Uterus (tissue), 2 donors: ENCODE results near the gene ROPN1B.

ENCODE experiments used
- POLR2A ChIP-seq, 2 donors: fragments of 450-650 bp; IDR thresholded peaks; one replicate each; pipeline ENCODE4 v1.6.1; 2016; ENCODE audit warnings: antibody characterized with exemption in 2 of 2, mild to moderate bottlenecking in 1 of 2, moderate library complexity in 1 of 2
- TF ChIP-seq, protein P1 (sequence below), 4 experiments: fragments of 200-600 bp in 2 of 4; fragments of 450-650 bp in 2 of 4; sonication (generic) in 2 of 4; IDR thresholded peaks; one replicate each; pipeline ENCODE4 v1.5.1; 2016 to 2019; ENCODE audit warnings: antibody characterized with exemption in 4 of 4, mild to moderate bottlenecking in 2 of 4, moderate library complexity in 1 of 4

DNA sequence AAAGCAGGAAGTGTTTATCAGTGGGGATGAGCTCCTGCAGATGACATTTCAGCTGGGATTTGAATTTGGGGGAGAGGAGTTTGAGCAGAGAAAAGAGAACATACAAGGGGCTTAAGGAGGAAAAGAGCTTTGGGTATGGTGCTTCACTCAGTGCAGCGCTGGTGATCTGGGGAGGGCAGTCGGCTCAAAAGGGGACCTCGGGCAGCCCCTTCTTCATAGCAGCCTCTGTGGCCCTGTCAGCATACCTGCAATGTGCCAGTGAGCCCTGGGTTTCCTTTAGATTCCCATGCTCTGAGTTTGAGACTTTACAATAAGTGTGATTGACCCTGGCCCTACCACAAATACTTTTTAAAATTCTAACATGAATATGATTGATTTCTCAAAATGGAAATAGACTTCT, 40.2 kb downstream of the ROPN1B start:
- TF ChIP-seq, protein P1, sequence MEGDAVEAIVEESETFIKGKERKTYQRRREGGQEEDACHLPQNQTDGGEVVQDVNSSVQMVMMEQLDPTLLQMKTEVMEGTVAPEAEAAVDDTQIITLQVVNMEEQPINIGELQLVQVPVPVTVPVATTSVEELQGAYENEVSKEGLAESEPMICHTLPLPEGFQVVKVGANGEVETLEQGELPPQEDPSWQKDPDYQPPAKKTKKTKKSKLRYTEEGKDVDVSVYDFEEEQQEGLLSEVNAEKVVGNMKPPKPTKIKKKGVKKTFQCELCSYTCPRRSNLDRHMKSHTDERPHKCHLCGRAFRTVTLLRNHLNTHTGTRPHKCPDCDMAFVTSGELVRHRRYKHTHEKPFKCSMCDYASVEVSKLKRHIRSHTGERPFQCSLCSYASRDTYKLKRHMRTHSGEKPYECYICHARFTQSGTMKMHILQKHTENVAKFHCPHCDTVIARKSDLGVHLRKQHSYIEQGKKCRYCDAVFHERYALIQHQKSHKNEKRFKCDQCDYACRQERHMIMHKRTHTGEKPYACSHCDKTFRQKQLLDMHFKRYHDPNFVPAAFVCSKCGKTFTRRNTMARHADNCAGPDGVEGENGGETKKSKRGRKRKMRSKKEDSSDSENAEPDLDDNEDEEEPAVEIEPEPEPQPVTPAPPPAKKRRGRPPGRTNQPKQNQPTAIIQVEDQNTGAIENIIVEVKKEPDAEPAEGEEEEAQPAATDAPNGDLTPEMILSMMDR (IDR thresholded peaks at IDR 0.05), result no peak
- no peak for TF ChIP-seq POLR2A (IDR thresholded peaks at IDR 0.05)
